Hematopoietic multipotent progenitor cell treated with erythropoietin and hydrocortisone succinate and interleukin-3 and kit ligand, for 4 days (in vitro differentiated cells): Measurements from ENCODE around the gene KCTD15.
"Not testable (repeated sequence)": the region's sequence is repeated elsewhere in the genome, so short reads cannot be mapped to it uniquely, and the experiment has no call there.

Experiments
- DNase-seq: peaks from one replicate; pipeline ENCODE4 v3.0.0-alpha.2; 2015

Gene KCTD15

DNA sequence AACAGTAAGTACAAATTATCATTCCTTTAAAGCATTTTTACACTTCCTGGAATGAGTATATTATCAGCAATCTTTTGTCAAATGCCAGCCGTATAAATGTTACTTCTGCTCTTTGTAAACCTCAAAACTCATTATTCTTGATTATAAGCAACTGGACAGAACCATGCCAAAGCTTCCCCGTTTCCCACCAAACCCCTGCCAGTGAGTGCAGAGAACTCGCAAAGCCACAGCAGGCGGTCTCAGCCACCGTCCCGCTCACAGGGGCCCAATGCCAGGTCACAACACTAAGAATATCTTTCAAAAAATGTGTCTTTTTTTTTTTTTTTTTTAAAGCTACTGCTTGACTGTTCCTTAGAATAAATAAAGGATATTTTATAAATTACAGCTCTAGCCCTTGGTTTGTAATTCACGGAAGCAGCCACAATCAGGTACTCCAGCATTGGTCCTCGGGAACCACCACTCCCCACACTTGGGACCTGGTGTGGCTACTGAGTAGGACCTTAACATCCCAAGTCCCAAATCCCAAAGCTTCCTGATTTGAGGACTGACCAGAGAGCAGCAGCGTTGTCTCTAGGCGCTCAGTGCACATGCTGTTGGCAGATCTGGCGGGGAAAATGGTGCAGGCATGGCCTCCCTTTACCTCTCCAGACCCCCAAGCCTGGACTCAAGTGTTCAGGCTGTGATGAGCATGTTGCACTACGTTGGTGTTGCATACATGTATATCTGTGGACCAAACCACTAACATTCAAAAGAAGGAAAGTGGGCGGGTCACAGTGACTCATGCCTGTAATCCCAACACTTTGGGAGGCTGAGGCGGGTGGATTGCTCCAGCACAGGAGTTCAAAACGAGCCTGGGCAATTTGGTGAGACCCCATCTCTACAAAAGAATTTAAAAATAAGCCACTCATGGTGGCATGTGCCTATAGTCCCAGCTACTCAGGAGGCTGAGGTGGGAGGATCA lies 19.0 kb downstream of the KCTD15 start:
- peak; percentile 45 for DNase-seq

DNA sequence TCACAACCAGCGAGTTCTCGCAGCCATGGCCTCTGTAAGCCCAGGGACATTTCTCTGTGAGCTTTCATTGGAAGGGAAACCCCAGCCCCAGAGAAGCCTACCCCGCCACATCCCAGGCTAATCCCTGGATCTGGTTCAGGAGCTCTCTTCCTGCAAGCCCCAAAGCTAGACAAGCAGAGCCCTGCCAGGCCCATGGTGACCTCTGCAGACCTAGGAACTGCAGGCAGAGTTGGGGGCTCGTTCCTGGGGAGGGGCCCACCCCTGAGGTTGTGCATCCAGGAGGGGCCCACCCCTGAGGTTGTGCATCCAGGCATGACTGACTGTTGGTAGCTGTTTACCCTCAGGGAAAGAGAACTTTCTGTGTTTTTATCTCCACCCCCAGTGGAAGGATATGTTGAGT lies 21.7 kb downstream of the KCTD15 start:
- no peak for DNase-seq

DNA sequence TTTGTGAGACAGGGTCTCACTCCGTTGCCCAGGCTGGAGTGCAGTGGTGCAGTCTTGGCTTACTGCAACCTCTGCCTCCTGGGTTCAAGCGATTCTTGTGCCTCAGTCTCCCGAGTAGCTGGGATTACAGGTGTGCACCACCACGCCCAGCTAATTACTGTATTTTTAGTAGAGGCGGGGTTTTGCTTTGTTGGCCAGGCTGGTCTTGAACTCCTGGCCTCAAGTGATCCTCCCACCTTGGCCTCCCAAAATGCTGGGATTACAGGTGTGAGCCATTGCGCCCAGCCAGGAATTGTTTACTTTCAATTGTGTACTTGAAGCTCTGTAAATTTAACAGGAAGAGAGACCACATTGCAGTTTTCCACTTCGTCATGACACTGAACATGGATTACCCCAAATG lies 22.4 kb downstream of the KCTD15 start:
- not testable (repeated sequence) for DNase-seq

DNA sequence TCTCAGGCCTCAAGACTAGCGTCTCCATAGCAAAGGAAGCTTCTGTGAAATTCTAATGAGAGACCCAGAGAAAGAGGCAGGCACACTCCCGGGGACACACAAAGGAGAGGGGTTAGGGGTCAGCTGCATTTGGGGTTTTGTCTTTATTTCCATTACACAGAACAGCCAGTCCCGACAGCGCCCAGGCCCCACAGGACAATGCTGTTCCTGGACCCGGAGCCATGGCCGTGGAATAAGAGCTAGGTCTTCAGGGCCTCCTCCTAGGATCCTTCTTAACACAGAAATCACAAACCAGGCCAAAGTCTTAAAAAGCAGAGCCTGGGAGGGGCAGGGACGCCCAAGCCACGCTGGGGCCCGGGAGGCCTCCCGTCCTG lies 22.8 kb downstream of the KCTD15 start:
- no peak for DNase-seq

DNA sequence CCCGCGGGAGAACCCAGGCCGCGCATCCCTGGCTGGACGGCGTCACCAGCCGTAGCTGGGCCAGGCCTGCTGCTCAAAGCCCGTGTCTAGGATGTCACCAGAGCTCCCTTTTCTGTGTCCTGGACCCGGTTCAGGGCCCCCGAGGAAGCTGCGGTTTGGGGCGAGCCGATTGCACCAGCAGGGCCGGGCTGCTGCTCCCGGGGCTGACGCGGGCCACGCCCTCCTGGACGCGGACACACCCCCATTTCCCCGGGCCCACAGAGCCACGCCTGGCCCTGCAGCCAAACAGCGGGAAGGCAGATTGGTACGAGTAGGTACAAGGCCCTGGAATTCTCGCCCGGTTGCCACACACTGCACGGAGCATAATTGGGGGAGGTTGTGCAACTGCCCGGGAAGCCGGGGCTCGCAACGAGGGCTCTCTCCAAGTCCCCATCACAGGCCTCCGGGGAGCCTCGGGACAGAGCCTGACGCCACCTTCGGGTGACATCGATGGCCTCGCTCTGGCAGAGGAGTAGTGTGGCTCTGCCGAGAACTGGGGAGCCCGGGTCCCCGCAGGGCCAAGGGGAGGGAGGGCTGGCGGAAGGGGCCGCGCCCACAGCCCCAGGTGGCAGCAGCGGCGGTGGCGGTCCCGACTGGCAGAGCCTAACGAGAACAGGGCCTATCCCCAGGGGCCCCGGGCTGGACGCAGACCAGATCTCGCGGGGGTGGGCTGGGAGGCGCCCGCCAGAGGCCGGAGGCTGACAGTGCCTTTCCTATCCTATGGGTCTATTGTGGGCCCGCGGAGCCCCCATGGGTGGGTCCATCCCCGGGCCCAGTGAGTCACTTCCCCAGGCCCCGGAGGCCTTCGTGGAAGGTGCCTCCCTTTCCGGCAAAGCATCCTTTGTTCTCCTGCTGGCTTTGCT lies 23.5 kb downstream of the KCTD15 start:
- DNase-seq: peak; percentile 95

DNA sequence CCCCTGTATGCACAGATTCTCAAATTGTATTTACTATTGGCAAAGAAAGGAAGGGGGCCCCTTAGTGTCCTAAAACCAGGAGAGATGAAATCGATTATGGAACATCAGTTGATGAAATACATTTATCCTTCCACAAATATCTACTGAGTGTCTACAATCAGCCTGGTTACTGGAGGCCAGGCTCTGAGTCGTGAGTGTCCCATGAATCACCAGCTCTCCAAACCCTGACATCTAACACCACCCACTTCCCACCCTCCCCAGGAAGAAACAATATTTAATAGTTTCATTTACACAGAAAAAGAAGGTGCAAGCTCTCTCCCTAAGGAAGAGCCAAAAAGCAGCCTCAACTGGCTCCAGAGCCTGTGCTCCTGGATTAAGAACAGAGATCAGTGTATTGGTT lies 25.2 kb downstream of the KCTD15 start:
- no peak for DNase-seq

DNA sequence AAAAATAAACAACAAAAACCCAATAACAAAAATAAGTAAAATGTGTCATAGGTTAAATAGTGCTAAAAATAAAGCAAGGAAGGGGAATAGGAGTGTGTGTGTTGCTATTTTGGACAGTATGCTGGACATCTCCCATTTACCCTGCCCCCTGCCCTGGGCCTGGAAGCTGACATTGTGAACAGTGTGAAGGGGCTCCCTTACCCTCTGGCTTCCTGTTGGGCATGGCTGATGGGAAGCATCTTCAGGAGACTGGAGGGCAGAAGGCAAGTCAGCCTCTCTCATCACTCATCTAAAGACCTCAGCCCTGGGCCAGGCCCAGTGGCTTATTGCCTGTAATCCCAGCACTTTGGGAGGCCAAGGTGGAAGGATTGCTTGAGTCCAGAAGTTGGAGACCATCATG lies 26.7 kb downstream of the KCTD15 start:
- no peak for DNase-seq

DNA sequence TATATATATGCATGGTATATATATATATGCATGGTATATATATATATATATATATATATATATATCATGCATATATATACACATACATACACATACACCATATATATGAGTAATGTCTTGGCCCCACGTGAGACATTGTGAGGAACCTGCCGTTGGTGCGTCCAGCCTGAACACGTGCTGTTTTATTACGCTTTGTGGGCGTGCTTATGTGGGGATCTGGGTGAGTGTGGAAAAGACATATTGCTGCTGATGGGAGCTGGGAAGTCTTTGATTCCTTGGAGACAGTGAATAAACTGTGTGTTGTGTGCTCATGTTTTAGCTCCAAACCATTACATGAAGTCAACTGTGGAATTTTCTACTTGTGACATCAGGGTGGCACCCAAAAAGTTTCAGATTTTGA lies 28.9 kb downstream of the KCTD15 start:
- no peak for DNase-seq

DNA sequence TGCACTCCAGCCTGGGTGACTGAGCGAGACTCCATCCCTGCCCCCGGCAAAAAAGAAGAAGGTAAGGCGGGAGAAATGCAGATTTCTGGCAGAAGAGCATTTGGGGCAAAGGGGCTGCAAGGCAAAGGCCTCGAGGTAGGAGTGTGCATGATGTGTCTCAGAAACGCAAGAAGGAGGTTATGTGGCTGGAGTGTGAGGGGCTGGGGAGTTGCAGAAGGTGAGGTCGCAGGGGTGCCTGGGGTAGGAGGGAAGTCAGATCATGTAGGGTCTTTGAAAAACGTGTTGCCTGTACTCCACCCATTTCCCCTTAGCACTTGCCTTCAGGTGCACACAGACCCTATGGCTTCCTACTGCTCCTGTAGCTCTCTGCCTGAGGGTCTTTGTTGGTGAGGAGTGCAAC lies 29.9 kb downstream of the KCTD15 start:
- DNase-seq: no peak

DNA sequence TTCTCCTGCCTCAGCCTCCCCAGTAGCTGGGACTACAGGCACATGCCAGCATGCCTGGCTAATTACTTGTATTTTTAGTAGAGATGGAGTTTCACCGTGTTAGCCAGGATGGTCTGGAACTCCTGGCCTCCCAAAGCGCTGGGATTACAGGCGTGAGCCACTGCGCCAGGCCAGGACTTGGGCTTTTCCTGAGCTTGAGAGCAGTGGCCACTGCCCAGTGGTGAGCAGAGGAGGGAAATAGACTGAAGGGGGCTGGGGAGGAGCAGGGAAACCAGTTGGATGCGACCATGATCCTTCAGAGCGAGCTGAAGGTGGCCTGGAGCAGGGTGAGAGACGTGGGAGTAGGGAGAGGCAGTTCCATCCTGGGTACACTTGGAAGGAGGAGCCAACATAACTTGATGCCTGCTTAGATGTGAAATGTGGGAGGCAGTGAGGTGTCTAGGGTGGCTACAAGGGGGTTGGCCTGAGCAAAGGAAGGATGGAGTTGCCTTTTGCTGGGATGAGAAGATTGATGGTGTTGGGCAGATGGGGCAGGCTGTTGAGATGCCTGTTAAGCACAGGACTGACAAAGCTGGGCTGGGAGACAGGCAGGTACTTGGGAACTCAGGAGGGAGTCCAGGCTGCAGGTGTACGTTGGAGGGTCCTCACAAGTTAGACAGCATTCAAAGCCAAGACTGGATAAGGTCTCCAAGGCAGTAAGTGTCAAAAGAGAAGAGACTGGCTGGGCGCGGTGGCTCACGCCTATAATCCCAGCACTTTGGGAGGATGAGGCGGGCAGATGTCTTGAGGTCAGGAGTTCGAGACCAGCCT lies 31.8 kb downstream of the KCTD15 start:
- no peak for DNase-seq

DNA sequence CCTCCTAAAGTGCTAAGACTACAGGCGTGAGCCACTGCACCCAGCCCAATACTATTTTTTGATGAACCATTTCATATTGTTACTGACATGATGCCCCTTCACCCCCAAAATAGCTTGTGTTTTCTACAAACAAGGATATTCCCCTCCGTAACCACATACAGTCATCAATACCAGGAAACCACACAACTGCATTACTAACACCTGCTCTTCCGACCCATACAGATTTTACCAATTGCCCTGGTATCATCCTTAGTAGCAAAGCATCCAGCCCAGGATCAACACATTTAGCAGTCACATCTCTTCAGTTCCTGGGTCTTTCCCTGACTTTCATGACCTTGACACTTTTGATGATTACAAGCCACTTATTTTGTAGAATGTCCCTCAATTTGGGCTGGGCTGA lies 33.6 kb downstream of the KCTD15 start:
- DNase-seq: no peak

DNA sequence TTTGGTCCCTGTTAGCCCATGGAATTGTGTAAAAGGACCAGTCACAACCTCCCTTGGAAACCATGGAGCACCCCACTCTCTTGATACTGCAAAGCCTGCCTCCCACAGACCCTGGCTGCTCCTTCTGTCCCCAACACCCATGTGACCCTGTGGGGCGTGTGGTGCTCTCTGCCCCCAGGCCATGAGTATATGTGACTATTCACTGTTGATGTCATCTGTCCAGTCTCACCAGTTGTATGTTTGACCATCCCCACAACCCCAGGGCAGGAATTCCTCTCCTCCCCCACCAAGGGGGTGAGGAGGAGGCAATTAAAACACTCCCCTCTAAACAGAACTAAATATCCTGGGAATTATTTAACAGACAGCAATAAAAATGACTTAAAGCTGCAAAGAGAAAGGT lies 35.2 kb downstream of the KCTD15 start:
- DNase-seq: no peak

DNA sequence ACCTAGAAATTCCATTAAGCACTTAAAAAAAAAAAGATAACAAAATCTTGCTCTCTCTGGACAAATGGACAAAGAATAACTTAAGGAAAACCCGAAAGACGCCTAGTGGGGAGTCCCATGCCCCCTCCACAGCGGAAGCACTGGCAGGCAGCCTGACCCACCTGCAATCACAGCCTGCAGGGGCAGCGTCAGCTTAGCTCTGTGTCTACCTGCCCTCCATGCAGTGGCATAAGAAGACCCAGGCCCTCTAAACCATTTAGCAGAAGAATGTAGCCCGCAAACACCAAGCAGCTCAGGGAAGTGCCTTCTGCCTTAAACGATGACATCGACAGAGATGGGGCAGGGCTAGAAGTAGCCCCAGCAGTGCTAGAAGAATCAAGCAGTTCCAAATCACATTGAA lies 36.0 kb downstream of the KCTD15 start:
- no peak for DNase-seq

DNA sequence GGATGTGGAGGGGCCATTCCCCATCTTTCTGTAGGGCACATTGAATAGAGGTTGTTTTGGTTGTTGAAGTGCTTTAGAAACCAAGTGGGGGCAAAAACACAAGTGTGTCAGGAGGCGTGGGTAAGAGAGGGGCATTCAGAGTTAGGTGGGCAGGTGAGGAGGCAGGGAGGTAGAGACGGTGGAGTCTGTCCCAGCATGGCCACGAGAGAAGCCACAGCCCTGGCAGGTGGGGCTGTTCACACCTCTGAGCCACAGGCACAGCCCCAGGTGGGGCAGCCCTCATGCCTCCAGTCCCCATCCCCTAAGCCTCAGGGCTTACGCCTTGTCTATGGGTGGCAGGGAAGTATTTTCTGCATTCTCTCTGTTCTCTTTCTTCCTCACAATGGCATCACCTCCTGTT lies 43.7 kb downstream of the KCTD15 start:
- DNase-seq: no peak

DNA sequence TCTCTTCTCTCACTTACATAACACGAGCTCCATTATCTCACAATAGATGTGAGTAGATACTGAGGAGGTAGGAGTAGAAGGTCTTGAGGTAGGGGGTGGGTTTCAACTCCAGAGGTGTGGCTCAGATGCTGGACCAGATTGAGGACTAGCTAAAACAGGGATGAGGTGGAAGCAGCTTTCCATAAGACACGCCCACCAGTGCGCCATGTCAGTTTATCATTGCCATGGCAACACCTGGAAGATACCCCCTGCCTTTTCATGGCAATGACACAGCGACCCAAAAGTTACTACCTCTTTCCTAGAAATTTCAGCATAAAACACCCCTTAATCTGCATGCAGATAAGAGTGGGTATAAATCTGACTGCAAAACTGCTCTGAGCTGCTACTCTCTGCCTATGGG lies 44.1 kb downstream of the KCTD15 start:
- DNase-seq: peak; percentile 14

DNA sequence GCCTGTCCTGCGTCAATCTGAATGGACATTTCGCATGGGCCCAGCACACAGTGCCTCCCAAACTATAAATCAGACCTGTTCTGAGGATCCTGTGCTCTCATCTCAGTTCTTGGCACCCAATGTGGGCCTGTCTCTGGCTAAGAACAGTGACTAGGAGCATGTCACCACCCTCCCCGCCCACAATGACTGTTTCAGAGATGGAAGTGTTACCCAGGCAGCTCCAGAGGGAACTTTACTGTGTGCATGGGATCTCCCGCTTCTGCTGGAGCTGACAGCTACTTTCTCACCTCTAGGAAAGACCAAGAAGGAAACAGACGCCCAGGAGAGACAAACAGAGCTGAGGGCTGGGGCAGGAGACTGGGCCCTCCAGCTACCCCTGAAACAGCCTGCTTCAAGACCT lies 45.0 kb downstream of the KCTD15 start:
- DNase-seq: no peak

DNA sequence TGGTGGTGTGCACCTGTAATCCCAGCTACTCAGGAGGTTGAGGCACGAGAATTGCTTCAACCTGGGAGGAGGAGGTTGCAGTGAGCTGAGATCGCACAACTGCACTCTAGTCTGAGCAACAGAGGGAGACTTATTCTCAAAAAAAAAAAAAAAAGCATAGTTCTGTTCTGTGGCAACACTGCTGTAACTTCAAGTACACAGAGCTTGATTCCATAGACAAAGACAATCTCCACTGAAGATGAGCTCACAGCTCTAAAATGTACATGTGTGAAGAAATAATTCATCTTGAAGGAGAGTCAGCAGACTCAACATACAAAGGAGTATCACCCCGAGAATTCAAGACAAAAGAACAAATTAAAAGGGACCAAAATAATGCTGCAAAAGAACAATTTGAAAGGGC lies 47.8 kb downstream of the KCTD15 start:
- DNase-seq: no peak

DNA sequence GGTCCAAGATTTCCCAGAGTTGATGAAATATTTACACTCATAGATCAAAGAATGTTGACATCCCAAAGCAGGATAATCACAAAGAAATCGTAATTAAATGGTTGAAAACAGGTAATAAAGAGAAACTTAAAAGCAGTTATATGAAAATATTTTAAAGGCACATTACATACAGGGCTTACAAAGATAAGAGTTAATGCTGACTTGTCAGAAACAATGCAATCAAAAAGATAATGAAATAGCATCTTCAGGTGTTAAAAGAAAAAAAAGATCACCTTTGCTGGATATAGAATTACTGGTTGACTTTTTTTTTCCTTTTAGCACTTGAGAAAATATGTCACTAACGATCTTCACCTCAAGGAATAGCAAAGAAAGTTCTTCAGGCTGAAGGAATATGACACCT lies 48.8 kb downstream of the KCTD15 start:
- no peak for DNase-seq

DNA sequence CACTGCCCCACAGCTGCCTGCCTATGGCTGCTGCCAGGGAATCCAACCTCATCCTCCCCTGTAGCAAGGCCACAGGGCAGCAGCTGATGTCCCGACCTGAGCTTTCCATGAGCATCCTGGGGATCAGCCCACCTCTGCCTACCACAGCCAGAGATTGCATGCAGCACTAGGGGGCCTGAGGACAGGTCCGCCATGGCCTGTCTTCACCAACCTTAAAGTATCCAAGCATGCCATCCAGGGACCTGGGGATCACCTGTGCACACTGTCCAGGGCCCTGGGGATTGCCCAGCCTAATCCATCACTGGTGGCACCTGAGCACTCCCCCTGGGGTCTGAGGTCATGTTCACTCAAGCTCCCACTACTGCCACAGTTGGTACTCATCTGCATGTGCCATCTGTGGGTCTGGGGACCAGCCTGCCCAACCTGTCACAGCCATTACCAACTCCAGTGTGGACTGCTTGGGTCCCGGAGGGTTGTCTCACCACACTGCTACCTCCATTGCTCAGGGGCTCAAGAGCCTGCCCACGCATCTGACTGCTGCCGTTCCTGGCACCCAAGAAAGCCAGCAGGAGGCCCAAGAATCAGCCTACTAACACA lies 53.0 kb downstream of the KCTD15 start:
- DNase-seq: no peak

DNA sequence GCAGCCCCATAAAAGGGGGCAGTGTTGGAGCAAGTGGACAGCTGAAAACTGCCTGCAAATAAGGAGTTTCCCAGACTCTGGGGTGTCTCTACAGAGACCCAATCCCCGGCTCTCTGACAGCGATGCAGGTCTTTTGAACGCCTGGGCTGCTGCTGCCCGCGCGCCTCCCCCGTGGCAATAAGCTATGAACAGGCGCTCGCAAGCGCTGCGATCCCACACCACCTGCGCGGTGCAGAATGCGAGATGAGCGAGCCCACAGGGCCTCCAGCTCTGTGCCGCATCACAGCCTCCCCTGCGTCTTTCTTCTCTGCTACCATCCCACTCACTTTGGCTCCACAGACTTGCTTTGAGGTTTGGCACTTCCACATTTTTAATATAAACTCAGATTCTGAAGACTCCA lies 62.3 kb downstream of the KCTD15 start:
- no peak for DNase-seq

DNA sequence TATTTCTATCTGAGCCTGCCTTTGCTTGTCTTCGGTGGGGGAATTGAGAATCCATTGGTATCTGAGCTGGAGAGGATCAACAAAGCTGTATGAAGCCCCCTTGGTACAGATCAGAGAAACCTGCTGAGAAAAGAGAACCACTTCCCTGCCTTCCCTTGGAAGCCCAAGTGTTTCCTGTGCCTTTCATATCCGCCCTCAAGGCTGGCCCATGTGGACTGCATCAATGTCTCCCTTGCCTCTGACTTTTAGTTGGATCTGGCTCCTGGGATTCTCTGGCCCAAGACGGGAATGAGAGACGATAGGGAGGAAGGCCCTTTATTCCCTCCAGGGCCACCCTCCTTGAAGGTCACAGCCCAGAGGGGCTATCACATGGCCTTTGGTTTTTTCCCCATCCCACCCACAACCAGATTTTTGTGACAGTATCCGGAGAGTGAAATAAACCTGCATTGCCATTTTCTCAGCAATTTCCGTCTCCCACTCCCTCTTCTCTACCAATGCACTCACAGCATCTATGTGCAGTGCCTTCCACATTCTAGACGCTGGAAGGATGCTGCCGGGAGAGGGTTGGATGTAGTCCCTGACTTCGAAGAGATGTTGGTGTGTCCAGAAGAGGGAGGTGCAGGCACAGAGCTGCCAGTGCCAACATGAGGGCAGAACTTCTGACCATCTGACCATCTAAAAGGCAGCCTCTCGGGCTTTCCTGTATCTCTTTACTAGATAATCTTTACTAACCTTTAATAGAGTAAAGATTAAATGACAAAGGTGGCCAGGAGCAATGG lies 63.8 kb downstream of the KCTD15 start:
- DNase-seq: no peak

DNA sequence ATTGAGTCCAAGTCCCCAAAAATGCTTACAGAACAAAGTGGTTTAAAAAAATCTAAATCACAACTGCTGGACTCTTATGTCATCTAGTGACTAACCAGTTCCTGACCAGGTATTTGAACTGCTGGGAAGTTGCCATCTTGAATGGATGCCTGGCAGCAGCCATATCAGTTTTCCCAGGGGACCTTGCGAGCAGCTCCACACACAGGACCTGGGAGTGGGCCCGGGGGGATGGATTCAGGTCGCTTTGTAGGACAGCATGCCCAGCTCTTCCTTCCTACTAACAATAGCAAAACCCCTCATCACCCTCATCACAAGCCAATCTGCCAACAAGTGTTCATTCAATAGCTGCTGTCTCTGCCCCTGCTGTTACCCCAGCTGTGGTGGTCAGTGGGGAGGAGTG lies 65.3 kb downstream of the KCTD15 start:
- DNase-seq: no peak
